GM08714 (cell line): ENCODE data around the gene RECQL5.

Experiments used
- H3K4me3 ChIP-seq: fragments of 200-500 bp; sonication (Bioruptor generic); 2 replicates; pipeline ENCODE4 v1.5.1; 2014; ENCODE audit warnings: mild to moderate bottlenecking, low read length, inconsistent platforms
- ZNF274 ChIP-seq: IDR thresholded peaks from 2 replicates; pipeline ENCODE4 v1.6.1; 2012; ENCODE audit warnings: mild to moderate bottlenecking, low read depth, low read length

The RECQL5 gene

GRCh38 chr17:75673487-75673886 lies 6.5 kb upstream of the RECQL5 start:
- TF ChIP-seq ZNF274 = no peak
- H3K4me3 ChIP-seq = no peak overlapping the region

DNA sequence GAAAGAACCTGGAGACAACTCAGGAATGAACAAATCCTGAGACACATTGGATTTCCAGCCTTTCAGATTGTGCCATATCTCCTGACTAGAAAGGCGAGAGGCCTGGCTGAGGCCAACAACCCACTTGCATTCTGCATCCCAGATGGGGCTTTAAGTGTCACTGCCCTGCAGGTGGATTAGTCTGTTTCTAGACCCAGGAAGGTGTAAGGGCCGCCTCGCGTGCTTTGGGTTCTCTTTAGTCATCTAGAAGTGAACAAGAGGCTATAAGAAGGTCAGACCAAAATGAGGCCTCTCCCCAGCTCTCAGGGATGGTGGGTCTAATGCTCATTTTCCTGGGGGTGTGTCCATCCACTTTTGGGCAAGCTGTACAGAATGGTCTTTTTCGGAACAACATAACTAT lies 5.1 kb upstream of the RECQL5 start:
- no peak overlapping the region for H3K4me3 ChIP-seq
- TF ChIP-seq ZNF274 = no peak

- H3K4me3 ChIP-seq = no peak overlapping the region
- TF ChIP-seq ZNF274 = no peak
Observed at GRCh38 chr17:75670868-75671267, 3.9 kb upstream of the RECQL5 start.

DNA sequence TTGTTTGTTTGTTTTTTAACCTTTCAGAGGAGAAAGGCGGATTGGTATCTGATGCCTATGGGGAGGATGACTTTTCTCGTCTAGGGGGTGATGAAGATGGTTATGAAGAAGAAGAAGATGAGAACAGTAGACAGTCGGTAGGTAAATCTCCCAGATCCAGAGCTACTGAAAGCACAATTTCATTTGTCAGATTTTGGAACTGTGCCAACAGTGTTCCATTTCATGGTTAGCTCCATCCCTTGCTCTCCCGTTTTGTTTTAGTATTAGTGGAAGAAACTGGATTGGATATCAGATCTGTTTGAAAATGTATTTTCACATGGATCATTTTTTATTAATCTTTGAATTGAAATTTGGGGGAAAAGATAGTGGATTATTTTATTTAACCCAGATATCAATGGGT lies 1.5 kb upstream of the RECQL5 start:
- TF ChIP-seq ZNF274 = no peak
- peak overlapping the region; percentile 97; the same call in 1 of the 2 replicates for H3K4me3 ChIP-seq

DNA sequence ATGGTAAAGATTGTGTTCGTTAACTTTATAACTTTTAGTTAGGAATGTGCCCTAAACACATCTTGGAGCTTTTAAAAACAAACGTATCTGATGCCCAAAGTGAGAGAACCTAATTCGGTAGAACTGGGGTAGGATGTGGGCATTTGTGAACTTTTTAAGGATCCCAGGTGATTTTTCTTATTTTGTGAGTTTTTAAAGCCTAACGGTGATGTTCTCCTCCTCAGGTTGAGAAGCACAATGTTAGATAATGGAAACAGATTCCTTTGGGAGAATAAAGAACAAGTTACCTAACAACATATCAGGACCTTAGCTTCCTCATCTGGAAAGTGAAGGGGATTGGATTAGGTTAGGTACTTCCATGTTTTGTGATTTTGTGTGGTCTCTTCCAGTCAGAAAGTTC lies 871 bp upstream of the RECQL5 start:
- TF ChIP-seq ZNF274 = no peak
- peak overlapping the region; percentile 97 for H3K4me3 ChIP-seq

GRCh38 chr17:75665981-75666380 lies 973 bp downstream of the RECQL5 start:
- H3K4me3 ChIP-seq = peak overlapping the region; percentile 97
- TF ChIP-seq ZNF274 = no peak

DNA sequence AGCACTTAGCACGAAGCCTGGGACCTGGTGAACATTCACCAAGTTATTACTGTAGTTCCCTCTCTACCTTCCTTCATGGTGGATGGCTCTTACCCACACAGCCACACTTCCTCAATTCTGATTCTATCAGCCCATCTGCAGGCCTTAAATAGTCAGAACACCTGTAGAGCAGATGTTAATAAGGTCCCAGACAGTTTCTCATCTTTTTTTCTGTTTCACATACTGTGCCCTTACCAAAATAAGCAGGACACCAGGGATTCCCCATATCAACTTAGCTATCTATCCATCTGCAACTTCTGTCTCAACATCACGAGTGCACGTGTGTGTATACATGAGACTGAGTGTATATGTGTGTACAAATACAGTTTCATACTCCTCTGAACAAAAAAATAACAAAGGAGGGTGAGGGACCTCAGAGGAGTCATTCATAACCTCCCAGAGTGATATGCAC lies 2.8 kb downstream of the RECQL5 start:
- TF ChIP-seq ZNF274 = no peak
- peak overlapping the region; percentile 30; the same call in 1 of the 2 replicates for H3K4me3 ChIP-seq

DNA sequence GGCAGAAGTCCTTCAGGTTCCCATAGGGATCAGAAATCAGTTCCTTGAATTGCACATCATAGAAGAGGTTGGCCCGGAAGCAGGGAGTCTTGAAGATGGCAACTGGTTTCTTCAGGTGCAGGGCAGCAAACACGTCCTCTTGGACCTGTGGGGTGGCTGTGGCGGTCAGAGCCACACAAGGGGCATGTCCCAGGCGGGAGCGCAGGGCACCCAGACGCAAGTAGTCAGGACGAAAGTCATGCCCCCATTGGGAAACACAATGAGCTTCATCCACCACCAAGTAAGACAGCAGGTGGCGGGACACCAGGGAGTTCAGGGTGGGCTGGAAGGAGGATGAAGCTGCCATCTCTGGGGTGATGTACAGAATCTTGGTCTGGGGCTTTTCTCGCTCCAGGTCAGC lies 4.4 kb downstream of the RECQL5 start:
- no peak for TF ChIP-seq ZNF274
- no peak overlapping the region for H3K4me3 ChIP-seq

GRCh38 chr17:75661531-75661930 lies 5.4 kb downstream of the RECQL5 start:
- no peak overlapping the region for H3K4me3 ChIP-seq
- TF ChIP-seq ZNF274 = no peak

- H3K4me3 ChIP-seq = no peak overlapping the region
- TF ChIP-seq ZNF274 = no peak
Observed at GRCh38 chr17:75658237-75658636, 8.7 kb downstream of the RECQL5 start.

DNA sequence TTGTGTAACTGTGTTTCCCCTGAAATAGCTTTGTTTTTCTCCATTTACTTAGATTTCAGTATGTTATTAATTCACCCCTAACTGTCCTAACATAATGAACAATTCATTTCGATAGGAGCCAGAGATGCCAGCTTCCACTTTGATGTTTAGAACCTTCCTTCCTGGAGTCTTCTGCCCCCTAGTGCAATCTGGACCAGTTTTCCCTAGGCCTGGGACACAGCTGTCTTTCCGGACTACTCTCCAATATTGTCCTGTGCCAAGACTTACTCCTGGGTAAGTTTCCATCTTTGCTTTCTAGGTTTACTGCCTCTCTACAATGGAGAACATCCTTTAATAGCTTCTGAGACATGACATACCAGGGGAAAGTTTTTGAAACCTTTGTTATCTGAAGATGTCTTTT lies 12.8 kb downstream of the RECQL5 start:
- TF ChIP-seq ZNF274 = no peak
- H3K4me3 ChIP-seq = no peak overlapping the region

GRCh38 chr17:75652934-75653549 lies 13.9 kb downstream of the RECQL5 start:
- no peak overlapping the region for H3K4me3 ChIP-seq
- TF ChIP-seq ZNF274 = no peak

DNA sequence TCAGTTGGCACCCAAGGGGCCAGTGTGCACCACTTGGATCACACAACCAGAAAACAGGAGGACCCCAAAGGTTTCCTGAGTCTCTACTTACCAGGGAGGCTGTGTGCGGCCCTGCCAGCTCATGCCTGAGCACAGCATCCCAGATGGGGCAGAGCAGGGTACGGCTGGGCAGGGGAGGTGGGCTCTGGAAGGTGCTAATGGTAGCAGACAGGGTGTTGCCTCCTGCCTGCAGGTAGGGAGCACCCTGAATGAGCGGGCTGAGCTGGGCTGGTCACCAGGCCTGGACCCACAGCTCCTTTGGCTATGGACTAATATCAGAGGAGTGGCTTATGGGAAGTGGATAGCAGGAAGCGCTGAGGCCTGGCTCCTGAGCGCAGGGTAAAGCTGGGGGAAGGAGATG lies 14.6 kb downstream of the RECQL5 start:
- no peak for TF ChIP-seq ZNF274
- no peak overlapping the region for H3K4me3 ChIP-seq

- TF ChIP-seq ZNF274 = no peak
- H3K4me3 ChIP-seq = no peak overlapping the region
Observed at GRCh38 chr17:75650874-75651273, 16.1 kb downstream of the RECQL5 start.

DNA sequence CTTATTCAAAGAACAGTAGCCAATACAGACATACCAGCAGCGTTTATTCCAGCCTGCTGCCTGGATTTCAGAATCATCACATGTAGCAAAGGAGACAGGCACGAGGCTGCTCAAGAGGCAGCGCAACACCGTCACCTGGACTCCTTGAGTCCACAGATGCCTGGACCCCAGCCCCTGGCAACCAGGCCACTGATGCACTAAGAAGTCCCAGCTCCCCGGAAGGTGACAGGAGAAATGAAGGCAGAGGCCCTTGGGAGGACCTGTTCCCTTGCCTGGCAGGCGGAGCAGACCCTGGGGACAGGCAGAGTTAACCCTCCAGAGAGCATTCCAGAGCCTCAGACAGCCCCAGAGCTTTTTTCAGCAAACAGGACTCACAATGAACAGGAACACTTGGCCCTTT lies 17.3 kb downstream of the RECQL5 start:
- TF ChIP-seq ZNF274 = no peak
- no peak overlapping the region for H3K4me3 ChIP-seq

DNA sequence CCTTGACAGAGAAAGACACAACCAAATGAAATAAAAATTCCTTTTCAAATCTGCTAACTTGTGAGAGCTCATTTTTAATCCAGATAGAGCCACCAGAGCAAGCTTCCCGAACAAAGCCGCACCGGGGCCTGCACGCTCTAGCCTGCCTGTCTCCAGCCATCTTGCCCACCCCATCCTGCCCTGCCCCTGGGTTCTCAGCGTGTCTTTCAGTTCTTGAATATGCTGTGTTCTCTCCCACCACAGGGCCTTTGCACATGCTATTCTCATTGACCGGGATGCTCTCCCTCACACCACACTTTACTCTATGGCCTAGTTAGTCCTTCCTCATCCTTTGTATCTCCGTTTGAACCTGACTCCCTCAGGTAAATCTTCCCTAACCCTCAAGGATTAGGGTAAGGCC lies 19.0 kb downstream of the RECQL5 start:
- no peak for TF ChIP-seq ZNF274
- H3K4me3 ChIP-seq = no peak overlapping the region
